CD4-positive, alpha-beta T cell treated with Interleukin-17A for 1 hour (primary cell): ENCODE measurements around the gene LEMD2.

Source experiments
- DNase-seq: peaks from one replicate; pipeline ENCODE4 v3.0.0-alpha.2; 2020

LEMD2 gene

GRCh38 chr6:33754222-33754621 is 34.7 kb downstream of the LEMD2 start:
- DNase-seq: no peak

GRCh38 chr6:33752646-33753015 is 36.3 kb downstream of the LEMD2 start:
- DNase-seq: no peak

GRCh38 chr6:33751771-33752645 is 36.9 kb downstream of the LEMD2 start:
- no peak for DNase-seq

GRCh38 chr6:33750244-33750991 is 38.5 kb downstream of the LEMD2 start:
- DNase-seq: no peak

DNA sequence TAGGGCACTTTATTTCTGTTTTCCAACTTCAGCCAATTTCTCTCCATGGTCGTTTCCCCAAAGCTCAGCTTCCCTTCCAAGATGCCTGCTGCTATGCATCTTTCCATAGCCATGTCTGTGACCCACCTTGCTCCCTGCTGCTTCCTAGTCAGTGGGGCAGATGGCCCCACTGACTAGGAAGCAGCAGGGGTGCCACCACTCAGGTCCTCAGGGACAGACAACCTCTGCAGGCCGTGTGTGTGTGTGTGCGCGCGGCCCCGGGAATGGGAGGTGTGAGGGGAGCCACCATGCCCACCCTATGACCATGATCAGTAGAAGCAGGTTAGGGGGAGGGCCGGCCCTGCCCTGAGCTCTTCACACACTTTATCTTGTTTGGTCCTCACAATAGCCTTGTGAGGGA is 39.5 kb downstream of the LEMD2 start:
- DNase-seq: no peak

DNA sequence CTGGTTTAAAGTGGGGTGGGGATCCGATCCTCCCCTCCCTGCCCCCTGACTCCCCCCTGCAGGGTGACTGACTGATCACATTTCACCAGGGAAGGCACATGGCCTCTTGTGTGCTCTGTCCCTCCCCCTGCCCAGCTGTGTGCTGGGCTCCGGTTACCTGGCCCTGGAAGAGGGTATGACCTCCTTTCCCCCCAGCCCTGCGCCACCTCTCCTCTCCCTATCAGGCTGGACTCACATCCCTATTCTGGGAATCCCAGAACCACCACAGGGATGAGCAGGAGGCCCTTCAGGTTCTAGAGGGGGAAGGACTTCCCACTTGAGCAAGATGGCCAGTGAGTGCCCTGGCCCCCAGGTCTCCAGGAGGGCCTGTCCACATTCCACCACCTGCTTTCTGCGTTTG is 40.1 kb downstream of the LEMD2 start:
- DNase-seq: no peak

DNA sequence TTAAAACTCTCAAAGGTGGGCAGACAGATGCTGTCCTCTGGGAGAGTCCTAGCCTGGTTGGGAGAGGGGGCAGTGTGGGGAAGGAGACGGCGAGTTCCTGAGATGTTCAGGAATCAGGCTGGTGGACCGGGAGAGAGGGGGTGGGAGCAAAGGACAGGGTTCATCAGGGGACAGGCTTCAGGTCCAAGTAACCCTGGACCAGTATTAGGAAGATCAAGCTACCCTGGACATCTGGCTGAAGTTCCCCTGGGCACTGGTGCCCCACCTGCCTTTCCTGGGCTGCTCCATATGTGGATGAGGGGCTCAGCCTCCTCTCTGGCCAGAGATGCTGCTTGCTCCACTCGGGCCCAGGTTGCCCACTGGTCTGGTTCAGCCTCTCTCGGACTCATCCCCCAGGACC is 41.1 kb downstream of the LEMD2 start:
- no peak for DNase-seq

- no peak for DNase-seq
Observed at GRCh38 chr6:33746651-33747100, 42.3 kb downstream of the LEMD2 start, which contains the start of gene IP6K3. IP6K3 (minus strand) TSS chr6:33746905; CDS start chr6:33735476, 11,429 bp downstream.

GRCh38 chr6:33746036-33746600 is 42.8 kb downstream of the LEMD2 start:
- DNase-seq: no peak

DNA sequence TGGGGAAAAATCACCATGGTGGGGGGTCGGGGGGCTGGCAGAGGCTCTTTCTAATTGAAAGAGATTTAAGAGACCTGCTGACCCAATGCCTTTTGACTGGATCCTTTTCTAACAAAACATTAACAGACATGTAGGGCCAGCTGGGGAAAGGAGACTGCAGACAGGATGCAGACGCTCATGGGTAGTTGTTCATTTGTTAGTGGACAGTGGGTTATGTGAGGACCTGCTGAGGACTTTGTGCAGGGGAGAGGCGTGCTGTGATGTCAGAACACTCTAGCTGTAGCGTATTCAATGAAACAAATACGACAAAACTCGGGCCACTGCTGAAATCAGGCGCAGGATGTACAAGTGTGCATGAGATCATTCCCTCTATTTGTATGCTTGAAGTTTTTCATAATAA is 43.4 kb downstream of the LEMD2 start:
- no peak for DNase-seq

DNA sequence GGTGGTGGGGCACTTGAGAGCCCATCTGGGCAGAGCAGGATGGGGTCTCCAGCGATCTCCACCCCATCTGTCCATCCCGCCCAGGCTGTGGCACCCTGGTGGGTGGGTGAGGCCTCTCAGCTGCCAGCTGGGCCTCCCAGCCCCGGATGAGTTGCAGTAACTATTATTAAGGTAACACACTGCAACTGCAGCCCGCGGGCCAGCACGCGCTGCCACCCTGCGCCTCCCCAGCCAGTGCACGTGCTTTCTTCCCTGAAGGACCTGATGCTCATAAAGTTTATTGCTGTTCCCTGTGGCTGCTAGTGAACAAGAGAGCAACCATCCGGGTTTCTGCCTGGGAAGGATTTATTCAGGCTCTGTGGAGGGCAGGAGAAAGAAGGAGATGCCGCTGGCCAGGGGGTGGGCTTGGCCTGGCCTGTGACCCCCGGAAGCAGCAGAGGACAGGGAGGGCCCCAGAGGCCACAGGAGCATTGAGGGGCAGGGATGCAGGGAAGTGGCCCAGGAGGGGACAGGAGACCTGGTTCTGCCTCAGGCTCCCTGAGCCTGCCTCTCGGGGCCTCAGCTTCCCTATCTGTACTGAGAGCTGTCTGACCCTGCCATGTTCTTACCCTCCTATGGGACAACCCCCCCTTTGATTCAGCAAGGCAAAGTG is 43.9 kb downstream of the LEMD2 start:
- no peak for DNase-seq

DNA sequence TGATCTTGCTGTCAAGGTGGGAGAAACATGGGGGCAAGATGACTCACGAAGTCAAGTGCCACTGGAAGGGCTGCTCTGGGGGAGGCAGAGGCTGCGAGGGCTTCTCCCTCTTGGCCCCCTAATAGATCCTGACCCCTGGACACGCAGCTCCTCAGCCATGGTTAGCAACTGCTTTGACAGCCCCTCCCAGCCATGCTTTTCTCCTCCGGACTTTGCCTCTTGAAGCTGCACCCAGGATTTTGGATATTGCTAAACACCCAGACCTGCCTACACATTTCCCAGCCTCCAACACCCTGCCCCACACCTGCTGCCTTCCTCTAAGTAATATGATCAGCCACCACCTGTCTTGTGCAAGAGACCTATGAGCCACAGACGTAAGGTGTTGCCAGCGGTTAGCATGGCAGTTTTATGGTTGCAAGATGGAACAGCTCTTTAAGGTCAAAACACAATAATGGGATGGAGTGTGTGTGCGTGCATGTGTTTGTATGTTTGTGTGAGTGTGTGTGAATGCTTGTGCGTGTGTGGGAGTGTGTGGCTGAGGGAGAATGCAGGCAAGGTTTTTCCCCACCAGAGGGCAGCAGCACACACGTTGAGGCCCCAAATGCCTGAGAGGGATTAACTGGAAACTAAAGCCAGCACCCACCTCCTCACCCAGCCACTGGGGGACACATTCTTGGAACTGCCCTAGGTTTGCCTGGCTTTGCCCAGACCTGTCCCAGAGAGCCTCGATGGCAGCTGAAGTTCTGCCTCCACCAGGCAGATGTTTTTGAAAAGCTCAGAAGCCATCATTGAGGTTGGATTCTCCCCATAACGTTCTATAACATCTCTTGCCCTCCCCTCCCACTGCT is 44.7 kb downstream of the LEMD2 start:
- peak; percentile 76 for DNase-seq

- DNase-seq: no peak
Observed at GRCh38 chr6:33742837-33743236, 46.1 kb downstream of the LEMD2 start.

DNA sequence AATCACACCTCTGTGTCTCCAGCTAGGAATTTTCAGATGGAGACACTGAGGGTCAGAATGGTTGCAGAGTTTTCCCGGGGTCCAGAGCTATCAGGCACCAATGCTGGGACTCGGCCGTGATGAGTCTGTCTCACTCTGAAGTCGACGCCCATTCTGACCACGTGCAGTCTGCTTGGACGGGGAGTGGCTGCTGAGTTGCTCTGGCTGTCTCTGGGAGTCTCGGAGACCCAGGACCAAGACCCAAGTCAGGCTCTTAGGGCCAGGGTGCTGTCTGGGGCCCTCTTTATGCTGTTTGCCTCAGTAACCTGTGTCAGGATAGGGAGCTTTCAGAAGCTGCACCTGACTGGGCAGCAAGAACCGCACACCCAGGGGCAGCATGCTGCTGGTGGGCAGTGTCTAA is 46.8 kb downstream of the LEMD2 start:
- no peak for DNase-seq

GRCh38 chr6:33740794-33741193 is 48.1 kb downstream of the LEMD2 start:
- DNase-seq: no peak

GRCh38 chr6:33740204-33740608 is 48.7 kb downstream of the LEMD2 start:
- DNase-seq: no peak

DNA sequence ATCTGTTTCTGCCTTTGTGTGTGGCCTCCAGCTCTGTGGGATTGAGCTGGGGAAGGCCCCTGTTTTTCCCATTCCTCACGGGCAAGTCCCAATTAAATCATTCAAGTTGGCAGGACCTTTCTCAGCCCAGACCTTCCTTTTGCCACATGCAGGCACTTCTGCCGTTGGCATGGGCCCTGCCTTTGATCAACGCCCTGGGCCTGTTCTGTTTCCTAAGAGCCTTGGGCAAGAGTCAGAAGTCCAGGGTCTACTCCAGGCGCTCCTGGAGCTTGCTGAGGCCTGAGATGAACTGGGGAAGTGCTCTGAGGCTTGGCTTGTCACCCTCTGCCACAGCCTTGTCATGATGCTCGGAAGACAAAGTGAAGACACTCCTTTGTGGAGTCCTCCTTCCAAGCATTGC is 49.4 kb downstream of the LEMD2 start:
- no peak for DNase-seq

DNA sequence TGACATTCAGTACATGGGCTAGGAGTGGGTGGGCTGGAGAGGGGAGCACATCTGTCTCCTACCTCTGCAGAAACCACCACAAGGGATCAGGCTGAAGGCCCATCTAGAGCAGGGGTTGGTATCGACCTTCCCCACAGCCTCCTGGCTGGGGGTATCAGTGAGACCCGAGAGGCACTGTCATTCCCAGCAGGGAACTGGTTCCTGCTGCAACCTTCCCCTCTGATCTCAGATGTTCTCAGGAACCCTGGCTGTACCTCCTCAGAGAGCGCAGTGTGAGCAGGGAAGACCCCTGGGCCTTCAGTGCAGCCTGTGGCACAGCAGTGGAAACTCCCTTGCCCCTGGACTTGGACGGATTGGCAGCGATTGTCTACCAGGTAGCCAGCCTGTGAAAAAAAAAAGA is 50.1 kb downstream of the LEMD2 start:
- no peak for DNase-seq

- DNase-seq: no peak
Observed at GRCh38 chr6:33738153-33738552, 50.8 kb downstream of the LEMD2 start.

GRCh38 chr6:33737267-33738026 is 51.5 kb downstream of the LEMD2 start:
- no peak for DNase-seq

DNA sequence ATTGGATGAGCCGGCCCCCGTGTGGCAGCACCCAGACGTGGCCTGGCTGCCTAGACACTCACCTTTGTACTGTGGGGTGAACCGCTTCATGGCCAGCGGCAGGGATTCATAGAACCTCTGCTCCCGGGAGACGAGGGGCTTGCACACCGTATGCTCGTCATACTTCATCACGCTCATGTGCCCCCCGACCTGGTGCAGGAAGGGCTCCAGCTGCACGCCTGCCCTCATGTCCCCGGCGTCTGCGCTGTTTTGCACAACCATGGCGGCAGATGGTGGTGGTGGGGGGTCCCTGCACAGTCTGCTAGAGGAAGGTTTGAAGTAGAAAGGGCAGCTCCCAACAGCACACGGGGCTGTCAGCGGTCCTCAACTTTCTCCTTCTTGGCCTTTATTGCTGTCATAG is 53.7 kb downstream of the LEMD2 start:
- no peak for DNase-seq

- no peak for DNase-seq
Observed at GRCh38 chr6:33733709-33734007, 55.3 kb downstream of the LEMD2 start.
